ENCODE results near the gene RIMBP2. TPM values are rescaled to one million over a fixed set of nuclear protein-coding genes. Genes with fewer than 3 reads are reported as not detected.

RIMBP2 gene
- total RNA-seq, 1 experiment from 2014 or later: not detected

DNA sequence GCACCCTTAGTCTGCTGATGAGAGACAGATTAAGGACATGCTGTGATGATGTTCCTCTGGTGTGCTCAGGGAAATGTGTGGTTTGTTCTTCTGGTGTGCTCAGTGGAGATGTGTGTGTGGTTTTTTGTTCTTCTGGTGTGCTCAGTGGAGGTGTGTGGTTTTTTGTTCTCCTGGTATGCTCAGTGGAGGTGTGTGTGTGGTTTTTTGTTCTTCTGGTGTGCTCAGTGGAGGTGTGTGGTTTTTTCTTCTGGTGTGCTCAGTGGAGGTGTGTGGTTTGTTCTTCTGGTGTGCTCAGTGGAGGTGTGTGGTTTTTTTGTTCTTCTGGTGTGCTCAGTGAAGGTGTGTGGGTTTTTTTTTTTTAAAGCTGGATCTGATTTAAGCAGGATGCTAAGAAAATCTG, 363.0 kb downstream of the RIMBP2 start:
- H3K27me3 Mint-ChIP-seq (ENCODE audit: insufficient read depth, unreplicated experiment): no peaks in the 10 kb centered on the region
- Histone ChIP-seq H3K4me1 (peaks cover 12% of the 10 kb centered on the region; the same call in 1 of the 2 replicates), H3K36me3 (ENCODE audit: control insufficient read depth, insufficient read depth, low read length) (no peaks in the 10 kb centered on the region), H3K4me3 (ENCODE audit: low read depth, low read length) (no peak overlapping the region), H3K27me3 (replicated peaks; ENCODE audit: control insufficient read depth, insufficient read depth, low read length) (no peaks in the 10 kb centered on the region), H3K9me3 (no peaks in the 10 kb centered on the region)
- TF ChIP-seq, protein P1, sequence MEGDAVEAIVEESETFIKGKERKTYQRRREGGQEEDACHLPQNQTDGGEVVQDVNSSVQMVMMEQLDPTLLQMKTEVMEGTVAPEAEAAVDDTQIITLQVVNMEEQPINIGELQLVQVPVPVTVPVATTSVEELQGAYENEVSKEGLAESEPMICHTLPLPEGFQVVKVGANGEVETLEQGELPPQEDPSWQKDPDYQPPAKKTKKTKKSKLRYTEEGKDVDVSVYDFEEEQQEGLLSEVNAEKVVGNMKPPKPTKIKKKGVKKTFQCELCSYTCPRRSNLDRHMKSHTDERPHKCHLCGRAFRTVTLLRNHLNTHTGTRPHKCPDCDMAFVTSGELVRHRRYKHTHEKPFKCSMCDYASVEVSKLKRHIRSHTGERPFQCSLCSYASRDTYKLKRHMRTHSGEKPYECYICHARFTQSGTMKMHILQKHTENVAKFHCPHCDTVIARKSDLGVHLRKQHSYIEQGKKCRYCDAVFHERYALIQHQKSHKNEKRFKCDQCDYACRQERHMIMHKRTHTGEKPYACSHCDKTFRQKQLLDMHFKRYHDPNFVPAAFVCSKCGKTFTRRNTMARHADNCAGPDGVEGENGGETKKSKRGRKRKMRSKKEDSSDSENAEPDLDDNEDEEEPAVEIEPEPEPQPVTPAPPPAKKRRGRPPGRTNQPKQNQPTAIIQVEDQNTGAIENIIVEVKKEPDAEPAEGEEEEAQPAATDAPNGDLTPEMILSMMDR (IDR thresholded peaks at IDR 0.05; ENCODE audit: insufficient read depth in 1 of 2, low read depth in 1 of 2, low read length in 1 of 2, severe bottlenecking in 1 of 2, unreplicated experiment in 1 of 2): no peak
- POLR2A ChIA-PET: no interaction called here
- no peak overlapping the region for H3K4me3 Mint-ChIP-seq (ENCODE audit: unreplicated experiment)
- DNase-seq: no peak
- H3K36me3 Mint-ChIP-seq (ENCODE audit: insufficient read depth, unreplicated experiment): peaks cover 7% of the 10 kb centered on the region
- CTCF ChIA-PET: no interaction called here
- intact Hi-C loops (cut with micrococcal nuclease; ENCODE audit: unreplicated experiment): no loop called here
- peaks cover 13% of the 10 kb centered on the region for H3K4me1 Mint-ChIP-seq (ENCODE audit: low read depth, unreplicated experiment)
- BruUV-seq (replicated peaks): no TSS peak
- H3K9me3 Mint-ChIP-seq (ENCODE audit: unreplicated experiment): no peaks in the 10 kb centered on the region
- peak overlapping the region; percentile 33 for H3K27ac Mint-ChIP-seq (ENCODE audit: unreplicated experiment)

- Histone ChIP-seq H3K4me1 (peaks cover 12% of the 10 kb centered on the region; the same call in 1 of the 2 replicates), H3K27me3 (replicated peaks; ENCODE audit: control insufficient read depth, insufficient read depth, low read length) (no peaks in the 10 kb centered on the region), H3K9me3 (no peaks in the 10 kb centered on the region), H3K36me3 (ENCODE audit: control insufficient read depth, insufficient read depth, low read length) (no peaks in the 10 kb centered on the region), H3K4me3 (ENCODE audit: low read depth, low read length) (no peak overlapping the region)
- H3K9me3 Mint-ChIP-seq (ENCODE audit: unreplicated experiment): no peaks in the 10 kb centered on the region
- H3K4me1 Mint-ChIP-seq (ENCODE audit: low read depth, unreplicated experiment): peaks cover 13% of the 10 kb centered on the region
- H3K36me3 Mint-ChIP-seq (ENCODE audit: insufficient read depth, unreplicated experiment): peaks cover 12% of the 10 kb centered on the region
- ChIA-PET POLR2A (no interaction called here), CTCF (no interaction called here)
- H3K27me3 Mint-ChIP-seq (ENCODE audit: insufficient read depth, unreplicated experiment): no peaks in the 10 kb centered on the region
- intact Hi-C loops (cut with micrococcal nuclease; ENCODE audit: unreplicated experiment): no loop called here
- no peak for DNase-seq
- peak overlapping the region; percentile 17 for H3K27ac Mint-ChIP-seq (ENCODE audit: unreplicated experiment)
- peak overlapping the region; percentile 7 for H3K4me3 Mint-ChIP-seq (ENCODE audit: unreplicated experiment)
- BruUV-seq (replicated peaks): no TSS peak
- TF ChIP-seq, protein P1 (IDR thresholded peaks at IDR 0.05; ENCODE audit: insufficient read depth in 1 of 2, low read depth in 1 of 2, low read length in 1 of 2, severe bottlenecking in 1 of 2, unreplicated experiment in 1 of 2): no peak
Observed at GRCh38 chr12:130351326-130351725, 364.8 kb downstream of the RIMBP2 start.

GRCh38 chr12:130350715-130351114, 365.4 kb downstream of the RIMBP2 start:
- DNase-seq: no peak
- H3K36me3 Mint-ChIP-seq (ENCODE audit: insufficient read depth, unreplicated experiment): peaks cover 12% of the 10 kb centered on the region
- Histone ChIP-seq H3K4me3 (ENCODE audit: low read depth, low read length) (no peak overlapping the region), H3K27me3 (replicated peaks; ENCODE audit: control insufficient read depth, insufficient read depth, low read length) (no peaks in the 10 kb centered on the region), H3K9me3 (no peaks in the 10 kb centered on the region), H3K4me1 (peaks cover 12% of the 10 kb centered on the region; the same call in 1 of the 2 replicates), H3K36me3 (ENCODE audit: control insufficient read depth, insufficient read depth, low read length) (no peaks in the 10 kb centered on the region)
- no peak overlapping the region for H3K4me3 Mint-ChIP-seq (ENCODE audit: unreplicated experiment)
- no peaks in the 10 kb centered on the region for H3K9me3 Mint-ChIP-seq (ENCODE audit: unreplicated experiment)
- peaks cover 13% of the 10 kb centered on the region for H3K4me1 Mint-ChIP-seq (ENCODE audit: low read depth, unreplicated experiment)
- H3K27me3 Mint-ChIP-seq (ENCODE audit: insufficient read depth, unreplicated experiment): no peaks in the 10 kb centered on the region
- peak overlapping the region; percentile 17 for H3K27ac Mint-ChIP-seq (ENCODE audit: unreplicated experiment)
- CTCF ChIA-PET: no interaction called here
- TF ChIP-seq, protein P1 (IDR thresholded peaks at IDR 0.05; ENCODE audit: insufficient read depth in 1 of 2, low read depth in 1 of 2, low read length in 1 of 2, severe bottlenecking in 1 of 2, unreplicated experiment in 1 of 2): no peak
- POLR2A ChIA-PET: no interaction called here
- intact Hi-C loops (cut with micrococcal nuclease; ENCODE audit: unreplicated experiment): no loop called here
- no TSS peak for BruUV-seq (replicated peaks)

Measured in Caco-2 (cell line).